Liver (tissue), 9 donors: ENCODE data around the gene CLDN10. TPM values are rescaled to one million over a fixed set of nuclear protein-coding genes. Genes with fewer than 3 reads are reported as not detected.
A peak's percentile ranks its signal among the peaks of the same experiment; 100 is the strongest.

ENCODE experiments used
- DNase-seq: peaks from one replicate; pipeline ENCODE4 v3.0.0-alpha.2; 2017; ENCODE audit warnings: low spot score
- H3K27ac ChIP-seq, 2 donors: one replicate each; pipeline ENCODE4 v1.7.0; 2013; ENCODE audit warnings: inconsistent platforms in 2 of 2, low read length in 2 of 2, control low read depth in 1 of 2, low read depth in 1 of 2, mild to moderate bottlenecking in 1 of 2
- H3K27me3 ChIP-seq, 4 donors: one replicate each; pipeline versions ENCODE4 v1.6.1 to v1.7.0; 2013; ENCODE audit warnings: low read length in 3 of 4, inconsistent platforms in 1 of 4, mild to moderate bottlenecking in 1 of 4, moderate library complexity in 1 of 4; ENCODE audit not compliant: control insufficient read depth in 4 of 4, insufficient read depth in 4 of 4
- H3K36me3 ChIP-seq, 4 donors: one replicate each; pipeline versions ENCODE4 v1.6.1 to v1.7.0; 2013; ENCODE audit warnings: low read length in 3 of 4, mild to moderate bottlenecking in 3 of 4, low read depth in 1 of 4, moderate library complexity in 1 of 4; ENCODE audit not compliant: control insufficient read depth in 4 of 4, insufficient read depth in 3 of 4
- H3K4me1 ChIP-seq, 4 donors: one replicate each; pipeline versions ENCODE4 v1.6.1 to v1.7.0; 2013; ENCODE audit warnings: low read length in 3 of 4, mild to moderate bottlenecking in 3 of 4, moderate library complexity in 1 of 4; ENCODE audit not compliant: control insufficient read depth in 4 of 4, insufficient read depth in 4 of 4
- H3K4me3 ChIP-seq, 3 donors: one replicate each; pipeline versions ENCODE4 v1.6.1 to v1.7.0; 2013; ENCODE audit warnings: low read length in 3 of 3, control low read depth in 1 of 3, low read depth in 1 of 3, mild to moderate bottlenecking in 1 of 3
- H3K9ac ChIP-seq, 2 donors: one replicate each; pipeline ENCODE4 v1.7.0; 2013; ENCODE audit warnings: low read length in 2 of 2, mild to moderate bottlenecking in 2 of 2, moderate library complexity in 2 of 2, control low read depth in 1 of 2, low read depth in 1 of 2
- H3K9me3 ChIP-seq, 4 donors: one replicate each; pipeline versions ENCODE4 v1.6.1 to v1.7.0; 2013; ENCODE audit warnings: low read length in 3 of 4; ENCODE audit not compliant: control insufficient read depth in 4 of 4
- CTCF ChIP-seq: fragments of 150-350 bp; IDR thresholded peaks from 2 replicates; pipeline ENCODE4 v1.5.1; 2017; ENCODE audit warnings: improper control_type of control experiment, low read depth, low read length; ENCODE audit not compliant: missing input control
- EGR1 ChIP-seq, 2 donors: IDR thresholded peaks; 2 replicates each; pipeline ENCODE4 v1.6.1; 2016 to 2018; ENCODE audit warnings: antibody characterized with exemption in 2 of 2, low read depth in 2 of 2
- GABPA ChIP-seq, 2 donors: IDR thresholded peaks in 1 of 2; conservative IDR thresholded peaks in 1 of 2; 2 replicates each; pipeline ENCODE4 v1.6.1; 2016; ENCODE audit warnings: antibody characterized with exemption in 2 of 2, mild to moderate bottlenecking in 1 of 2, moderate library complexity in 1 of 2
- HNF4A ChIP-seq, 2 donors: conservative IDR thresholded peaks; 2 replicates each; pipeline ENCODE4 v1.6.1; 2016; ENCODE audit warnings: antibody characterized with exemption in 2 of 2, mild to moderate bottlenecking in 2 of 2
- JUND ChIP-seq, 2 donors: IDR thresholded peaks; 2 replicates each; pipeline ENCODE4 v1.6.1; 2016; ENCODE audit warnings: antibody characterized with exemption in 2 of 2
- RAD21 ChIP-seq, 2 donors: IDR thresholded peaks; 2 replicates each; pipeline ENCODE4 v1.6.1; 2016; ENCODE audit warnings: antibody characterized with exemption in 2 of 2, mild to moderate bottlenecking in 2 of 2
- SP1 ChIP-seq: IDR thresholded peaks from 2 replicates; pipeline ENCODE4 v1.6.1; 2018; ENCODE audit warnings: antibody characterized with exemption, mild to moderate bottlenecking
- WGBS: extraction: QIAGEN DNeasy Blood & Tissue Kit; methylation state at CpG from one replicate; pipeline ENCODE4 v1.1.7; 2013; 5-methylcytosine and 5-hydroxymethylcytosine counted together
- polyA plus RNA-seq, 2 donors: library from polyadenylated mRNA; stranded (reverse) in 1 of 2; unstranded in 1 of 2; fragments of 200-250 nt in 1 of 2; fragments of >200 nt in 1 of 2; fragmentation: Nextera tagmentation in 1 of 2; extraction: Ambion mirVana in 1 of 2; gene quantifications; one replicate each; pipeline versions ENCODE4 v1.2.1 to v1.2.3, GENCODE V29; 2013 to 2015
- total RNA-seq, 2 donors: library from RNA; depleted of rRNA; stranded (reverse); fragments of >200 nt; gene quantifications; one replicate each; pipeline ENCODE4 v1.2.3, GENCODE V29; 2014
- TF ChIP-seq, protein P1 (sequence below): IDR thresholded peaks from 2 replicates; pipeline ENCODE4 v1.6.1; 2016; ENCODE audit warnings: antibody characterized with exemption, mild to moderate bottlenecking
- TF ChIP-seq, protein P2 (sequence below): IDR thresholded peaks from 2 replicates; pipeline ENCODE4 v1.6.1; 2016; ENCODE audit warnings: antibody characterized with exemption
- donor health status: healthy.
- donor health status: healthy.
- donor health status: healthy.
- donor health status: healthy.
- donor health status: healthy.

CLDN10 gene
- total and polyA plus RNA-seq, 4 donors, result 0.79 to 15.1 (median 3.1) TPM

- Histone ChIP-seq H3K27ac (no peak overlapping the region), H3K4me3 (no peak overlapping the region), H3K9ac (no peak overlapping the region), H3K36me3 (no peaks in the 10 kb centered on the region), H3K9me3 (no peaks in the 10 kb centered on the region), H3K4me1 (peaks cover 0 to 1% (median 0%) of the 10 kb centered on the region in 4 donors), H3K27me3 (no peaks in the 10 kb centered on the region)
- peak in 1 of 2 donors; percentile 6 for TF ChIP-seq HNF4A (conservative IDR thresholded peaks at IDR 0.05)
- peak in 1 of 2 donors; percentile 33 for TF ChIP-seq JUND (IDR thresholded peaks at IDR 0.05)
- TF ChIP-seq CTCF, result no peak
- no peak for TF ChIP-seq GABPA (IDR thresholded peaks at IDR 0.05 in 1 of 2, conservative IDR thresholded peaks at IDR 0.05 in 1 of 2)
- DNase-seq, result no peak
- WGBS, result 52% methylated on average over 3 of the region's 3 CpGs
These were observed 17.3 kb upstream of the CLDN10 start for GRCh38 chr13:95535243-95535642.

GRCh38 chr13:95536632-95537241 lies 15.8 kb upstream of the CLDN10 start:
- Histone ChIP-seq H3K27me3 (no peaks in the 10 kb centered on the region), H3K4me3 (no peak overlapping the region), H3K9me3 (no peaks in the 10 kb centered on the region), H3K36me3 (no peaks in the 10 kb centered on the region), H3K9ac (no peak overlapping the region), H3K4me1 (peaks cover 0 to 1% (median 0%) of the 10 kb centered on the region in 4 donors), H3K27ac (no peak overlapping the region)
- 16% methylated on average over 6 of the region's 6 CpGs for WGBS
- peak; percentile 69 to 71 for TF ChIP-seq RAD21 (IDR thresholded peaks at IDR 0.05)
- TF ChIP-seq CTCF, result peak; percentile 31
- TF ChIP-seq, protein P1, sequence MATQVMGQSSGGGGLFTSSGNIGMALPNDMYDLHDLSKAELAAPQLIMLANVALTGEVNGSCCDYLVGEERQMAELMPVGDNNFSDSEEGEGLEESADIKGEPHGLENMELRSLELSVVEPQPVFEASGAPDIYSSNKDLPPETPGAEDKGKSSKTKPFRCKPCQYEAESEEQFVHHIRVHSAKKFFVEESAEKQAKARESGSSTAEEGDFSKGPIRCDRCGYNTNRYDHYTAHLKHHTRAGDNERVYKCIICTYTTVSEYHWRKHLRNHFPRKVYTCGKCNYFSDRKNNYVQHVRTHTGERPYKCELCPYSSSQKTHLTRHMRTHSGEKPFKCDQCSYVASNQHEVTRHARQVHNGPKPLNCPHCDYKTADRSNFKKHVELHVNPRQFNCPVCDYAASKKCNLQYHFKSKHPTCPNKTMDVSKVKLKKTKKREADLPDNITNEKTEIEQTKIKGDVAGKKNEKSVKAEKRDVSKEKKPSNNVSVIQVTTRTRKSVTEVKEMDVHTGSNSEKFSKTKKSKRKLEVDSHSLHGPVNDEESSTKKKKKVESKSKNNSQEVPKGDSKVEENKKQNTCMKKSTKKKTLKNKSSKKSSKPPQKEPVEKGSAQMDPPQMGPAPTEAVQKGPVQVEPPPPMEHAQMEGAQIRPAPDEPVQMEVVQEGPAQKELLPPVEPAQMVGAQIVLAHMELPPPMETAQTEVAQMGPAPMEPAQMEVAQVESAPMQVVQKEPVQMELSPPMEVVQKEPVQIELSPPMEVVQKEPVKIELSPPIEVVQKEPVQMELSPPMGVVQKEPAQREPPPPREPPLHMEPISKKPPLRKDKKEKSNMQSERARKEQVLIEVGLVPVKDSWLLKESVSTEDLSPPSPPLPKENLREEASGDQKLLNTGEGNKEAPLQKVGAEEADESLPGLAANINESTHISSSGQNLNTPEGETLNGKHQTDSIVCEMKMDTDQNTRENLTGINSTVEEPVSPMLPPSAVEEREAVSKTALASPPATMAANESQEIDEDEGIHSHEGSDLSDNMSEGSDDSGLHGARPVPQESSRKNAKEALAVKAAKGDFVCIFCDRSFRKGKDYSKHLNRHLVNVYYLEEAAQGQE, result no peak
- no peak for DNase-seq

GRCh38 chr13:95540888-95541287 lies 11.6 kb upstream of the CLDN10 start:
- Histone ChIP-seq H3K9ac (no peak overlapping the region), H3K4me1 (peaks cover 0 to 1% (median 0%) of the 10 kb centered on the region in 4 donors), H3K27me3 (no peaks in the 10 kb centered on the region), H3K4me3 (no peak overlapping the region), H3K9me3 (no peaks in the 10 kb centered on the region), H3K27ac (no peak overlapping the region), H3K36me3 (no peaks in the 10 kb centered on the region)
- no peak for DNase-seq
- WGBS, result 59% methylated on average over 6 of the region's 6 CpGs
- no peak for TF ChIP-seq HNF4A (conservative IDR thresholded peaks at IDR 0.05)
- TF ChIP-seq SP1, result no peak
- no peak for TF ChIP-seq JUND (IDR thresholded peaks at IDR 0.05)
- TF ChIP-seq, protein P2, sequence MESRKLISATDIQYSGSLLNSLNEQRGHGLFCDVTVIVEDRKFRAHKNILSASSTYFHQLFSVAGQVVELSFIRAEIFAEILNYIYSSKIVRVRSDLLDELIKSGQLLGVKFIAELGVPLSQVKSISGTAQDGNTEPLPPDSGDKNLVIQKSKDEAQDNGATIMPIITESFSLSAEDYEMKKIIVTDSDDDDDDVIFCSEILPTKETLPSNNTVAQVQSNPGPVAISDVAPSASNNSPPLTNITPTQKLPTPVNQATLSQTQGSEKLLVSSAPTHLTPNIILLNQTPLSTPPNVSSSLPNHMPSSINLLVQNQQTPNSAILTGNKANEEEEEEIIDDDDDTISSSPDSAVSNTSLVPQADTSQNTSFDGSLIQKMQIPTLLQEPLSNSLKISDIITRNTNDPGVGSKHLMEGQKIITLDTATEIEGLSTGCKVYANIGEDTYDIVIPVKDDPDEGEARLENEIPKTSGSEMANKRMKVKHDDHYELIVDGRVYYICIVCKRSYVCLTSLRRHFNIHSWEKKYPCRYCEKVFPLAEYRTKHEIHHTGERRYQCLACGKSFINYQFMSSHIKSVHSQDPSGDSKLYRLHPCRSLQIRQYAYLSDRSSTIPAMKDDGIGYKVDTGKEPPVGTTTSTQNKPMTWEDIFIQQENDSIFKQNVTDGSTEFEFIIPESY, result no peak
- TF ChIP-seq EGR1 (IDR thresholded peaks at IDR 0.05; ENCODE audit: low read depth in 2 of 2), result no peak
- TF ChIP-seq, protein P1, result no peak
